ENCODE data around the gene FOXF2. TPM values are rescaled to one million over a fixed set of nuclear protein-coding genes. Genes with fewer than 3 reads are reported as not detected.
A peak's percentile ranks its signal among the peaks of the same experiment; 100 is the strongest.

Gene FOXF2
- total RNA-seq, 1 donor from 2014 or later = not detected

GRCh38 chr6:1371933-1372332, 17.4 kb upstream of the FOXF2 start:
- no peaks in the 10 kb centered on the region for H3K4me1 Mint-ChIP-seq

GRCh38 chr6:1372690-1373089, 16.7 kb upstream of the FOXF2 start:
- peaks cover 95% of the 10 kb centered on the region for H3K27me3 Mint-ChIP-seq (ENCODE audit: low read depth)
- H3K9me3 Mint-ChIP-seq = peaks cover 11% of the 10 kb centered on the region
- H3K4me1 Mint-ChIP-seq = no peaks in the 10 kb centered on the region
- no peak for TF ChIP-seq CTCF (conservative IDR thresholded peaks at IDR 0.05)
- H3K27ac Mint-ChIP-seq (ENCODE audit: unreplicated experiment) = no peak overlapping the region
- no peak for DNase-seq (ENCODE audit: low read depth, low spot score)
- H3K4me3 Mint-ChIP-seq = no peak overlapping the region
- H3K36me3 Mint-ChIP-seq (ENCODE audit: low read depth) = peaks cover 8% of the 10 kb centered on the region

More at GRCh38 chr6:1371933-1372332, 17.4 kb upstream of the FOXF2 start:
- Mint-ChIP-seq H3K36me3 (ENCODE audit: low read depth) (peaks cover 8% of the 10 kb centered on the region), H3K27ac (ENCODE audit: unreplicated experiment) (no peak overlapping the region), H3K4me3 (no peak overlapping the region), H3K9me3 (peaks cover 11% of the 10 kb centered on the region), H3K27me3 (ENCODE audit: low read depth) (peaks cover 93% of the 10 kb centered on the region)
- no peak for TF ChIP-seq CTCF (conservative IDR thresholded peaks at IDR 0.05)
- no peak for DNase-seq (ENCODE audit: low read depth, low spot score)

GRCh38 chr6:1376653-1377052, 12.7 kb upstream of the FOXF2 start:
- Mint-ChIP-seq H3K27me3 (ENCODE audit: low read depth) (peaks cover 96% of the 10 kb centered on the region), H3K36me3 (ENCODE audit: low read depth) (peaks cover 2% of the 10 kb centered on the region), H3K27ac (ENCODE audit: unreplicated experiment) (no peak overlapping the region), H3K4me3 (no peak overlapping the region), H3K4me1 (no peaks in the 10 kb centered on the region), H3K9me3 (peaks cover 5% of the 10 kb centered on the region)
- DNase-seq (ENCODE audit: low read depth, low spot score) = no peak
- TF ChIP-seq CTCF (conservative IDR thresholded peaks at IDR 0.05) = no peak

GRCh38 chr6:1377526-1377925, 11.8 kb upstream of the FOXF2 start:
- H3K27ac Mint-ChIP-seq (ENCODE audit: unreplicated experiment) = no peak overlapping the region
- no peak for TF ChIP-seq CTCF (conservative IDR thresholded peaks at IDR 0.05)
- no peak for DNase-seq (ENCODE audit: low read depth, low spot score)
- no peaks in the 10 kb centered on the region for H3K4me1 Mint-ChIP-seq
- peak overlapping the region; percentile 61 for H3K4me3 Mint-ChIP-seq
- peaks cover 95% of the 10 kb centered on the region for H3K27me3 Mint-ChIP-seq (ENCODE audit: low read depth)
- peaks cover 5% of the 10 kb centered on the region for H3K9me3 Mint-ChIP-seq
- H3K36me3 Mint-ChIP-seq (ENCODE audit: low read depth) = peaks cover 2% of the 10 kb centered on the region

- H3K4me1 Mint-ChIP-seq = no peaks in the 10 kb centered on the region
- H3K27me3 Mint-ChIP-seq (ENCODE audit: low read depth) = peaks cover 94% of the 10 kb centered on the region
- no peak for TF ChIP-seq CTCF (conservative IDR thresholded peaks at IDR 0.05)
- H3K27ac Mint-ChIP-seq (ENCODE audit: unreplicated experiment) = no peak overlapping the region
- no peaks in the 10 kb centered on the region for H3K36me3 Mint-ChIP-seq (ENCODE audit: low read depth)
- DNase-seq (ENCODE audit: low read depth, low spot score) = no peak
- no peak overlapping the region for H3K4me3 Mint-ChIP-seq
- H3K9me3 Mint-ChIP-seq = peaks cover 3% of the 10 kb centered on the region
Observed at GRCh38 chr6:1378065-1379016, 11.0 kb upstream of the FOXF2 start.

Measured in neural crest cell (in vitro differentiated cells).